NCI-H446 treated with DMSO at 0.1 percent for 48 hours (cell line): Measurements from ENCODE around the gene HOXA7.

Source experiments
- DNase-seq: peaks from one replicate; lab custom pipeline; 2025; lab: John Stamatoyannopoulos, UW

Gene HOXA7

GRCh38 chr7:27118580-27118979 lies 37.9 kb downstream of the HOXA7 start:
- DNase-seq, result no peak

DNA sequence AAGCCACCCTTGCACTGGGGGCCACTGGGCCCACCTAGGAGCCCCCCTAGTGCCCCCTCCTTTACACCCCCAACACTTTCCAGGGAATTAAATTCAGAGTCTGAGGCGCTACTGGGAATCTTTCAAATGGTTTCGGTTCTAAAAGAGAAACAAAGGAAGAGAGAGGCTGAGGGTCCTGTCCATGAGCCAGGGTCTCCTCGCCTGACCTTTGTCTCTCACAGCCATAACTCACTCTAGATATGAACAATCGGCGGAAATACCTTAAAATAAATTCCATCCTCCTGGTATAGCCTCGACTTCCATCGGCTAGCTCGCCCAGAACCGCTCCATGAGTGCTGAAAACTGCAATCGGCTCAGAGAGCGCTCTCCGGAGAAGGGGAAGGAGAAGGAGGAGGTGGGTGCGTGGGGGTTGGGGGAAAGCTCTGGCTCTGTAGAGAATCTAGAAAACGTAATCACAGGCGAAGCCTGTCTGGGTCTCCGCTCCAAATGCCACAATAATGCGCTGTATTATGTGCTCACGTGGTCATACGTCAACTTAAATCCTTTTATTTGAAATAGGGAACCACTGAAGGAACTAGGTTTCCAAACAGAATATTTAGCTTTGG lies 38.5 kb downstream of the HOXA7 start:
- no peak for DNase-seq

GRCh38 chr7:27116962-27117886 lies 39.3 kb downstream of the HOXA7 start:
- DNase-seq, result no peak

GRCh38 chr7:27116031-27116961 lies 40.2 kb downstream of the HOXA7 start:
- no peak for DNase-seq

DNA sequence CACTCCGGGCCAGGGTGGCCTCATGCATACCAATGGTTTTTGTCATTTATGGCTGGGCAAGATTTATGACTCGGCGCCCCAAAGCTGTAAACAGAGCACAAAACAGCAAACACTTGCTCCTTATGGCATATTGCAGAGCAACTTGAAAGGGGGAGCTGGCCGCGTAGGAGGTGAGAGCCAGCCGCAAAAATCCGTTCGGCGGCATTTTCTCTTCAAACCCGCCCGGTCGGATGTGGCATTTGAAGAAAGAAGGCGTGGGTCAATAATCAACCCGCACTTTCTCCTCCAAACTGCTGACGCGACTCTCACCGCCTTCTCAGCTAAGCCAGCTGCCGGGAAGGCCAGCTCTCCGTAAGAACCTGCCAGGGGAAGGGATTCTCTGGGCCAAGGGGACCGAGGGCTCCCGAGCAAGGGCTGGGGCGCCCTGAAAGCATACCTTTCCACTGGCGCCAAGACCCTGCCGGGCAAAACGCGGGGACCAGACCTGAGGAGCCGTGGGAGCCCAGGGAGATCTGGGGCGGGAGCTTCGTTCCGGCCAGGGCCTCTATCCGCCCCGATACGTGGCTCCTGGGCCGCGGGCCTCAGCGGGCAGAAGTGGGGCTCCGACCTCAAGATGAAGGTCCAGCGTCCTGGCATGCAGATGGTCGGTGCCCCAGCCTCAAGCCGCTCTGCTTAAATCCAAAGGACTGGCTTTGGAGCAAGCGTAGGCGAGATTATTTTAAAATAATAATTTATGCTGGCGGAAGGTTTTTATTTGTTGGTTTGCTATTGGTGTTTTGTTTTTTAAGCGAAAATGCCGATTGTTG lies 41.1 kb downstream of the HOXA7 start:
- DNase-seq, result no peak

GRCh38 chr7:27114881-27115220 lies 41.6 kb downstream of the HOXA7 start:
- no peak for DNase-seq

DNA sequence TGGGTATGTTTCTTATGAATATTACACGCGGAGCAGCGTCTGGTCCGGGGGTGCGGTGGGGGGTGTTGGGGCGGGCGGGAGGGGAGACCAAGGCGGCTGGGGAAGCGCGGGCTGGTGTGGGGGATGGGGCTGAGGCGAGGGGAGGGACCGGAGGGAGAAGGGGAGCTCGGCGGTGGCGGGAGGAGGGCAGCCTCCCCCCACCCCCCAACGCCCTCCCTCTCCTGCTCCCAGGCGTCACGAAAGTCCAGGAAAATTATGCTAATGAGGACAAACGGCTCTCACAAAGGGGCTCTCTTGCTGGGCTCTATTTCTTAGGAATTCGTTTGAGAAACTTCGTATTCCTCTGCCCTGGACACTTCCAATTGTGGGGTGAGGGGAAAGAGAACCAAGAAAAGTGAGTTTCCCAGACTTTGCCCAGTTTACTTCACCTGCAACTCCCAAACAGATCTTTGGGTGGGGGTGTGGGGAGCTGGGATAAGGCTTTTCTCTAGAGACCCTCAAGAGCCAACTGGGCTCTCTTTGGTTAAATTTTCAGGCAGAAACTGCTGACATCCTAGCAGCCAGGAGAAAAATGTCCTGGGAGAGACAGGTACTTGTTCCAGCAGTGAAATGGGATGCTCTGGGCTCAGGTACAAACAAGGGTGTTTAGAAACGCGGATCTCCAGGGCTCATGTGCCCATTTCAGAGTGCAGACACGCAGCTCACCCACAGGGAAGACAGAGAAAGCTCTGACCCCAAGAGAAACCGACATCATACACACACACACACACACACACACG lies 42.3 kb downstream of the HOXA7 start:
- no peak for DNase-seq

DNA sequence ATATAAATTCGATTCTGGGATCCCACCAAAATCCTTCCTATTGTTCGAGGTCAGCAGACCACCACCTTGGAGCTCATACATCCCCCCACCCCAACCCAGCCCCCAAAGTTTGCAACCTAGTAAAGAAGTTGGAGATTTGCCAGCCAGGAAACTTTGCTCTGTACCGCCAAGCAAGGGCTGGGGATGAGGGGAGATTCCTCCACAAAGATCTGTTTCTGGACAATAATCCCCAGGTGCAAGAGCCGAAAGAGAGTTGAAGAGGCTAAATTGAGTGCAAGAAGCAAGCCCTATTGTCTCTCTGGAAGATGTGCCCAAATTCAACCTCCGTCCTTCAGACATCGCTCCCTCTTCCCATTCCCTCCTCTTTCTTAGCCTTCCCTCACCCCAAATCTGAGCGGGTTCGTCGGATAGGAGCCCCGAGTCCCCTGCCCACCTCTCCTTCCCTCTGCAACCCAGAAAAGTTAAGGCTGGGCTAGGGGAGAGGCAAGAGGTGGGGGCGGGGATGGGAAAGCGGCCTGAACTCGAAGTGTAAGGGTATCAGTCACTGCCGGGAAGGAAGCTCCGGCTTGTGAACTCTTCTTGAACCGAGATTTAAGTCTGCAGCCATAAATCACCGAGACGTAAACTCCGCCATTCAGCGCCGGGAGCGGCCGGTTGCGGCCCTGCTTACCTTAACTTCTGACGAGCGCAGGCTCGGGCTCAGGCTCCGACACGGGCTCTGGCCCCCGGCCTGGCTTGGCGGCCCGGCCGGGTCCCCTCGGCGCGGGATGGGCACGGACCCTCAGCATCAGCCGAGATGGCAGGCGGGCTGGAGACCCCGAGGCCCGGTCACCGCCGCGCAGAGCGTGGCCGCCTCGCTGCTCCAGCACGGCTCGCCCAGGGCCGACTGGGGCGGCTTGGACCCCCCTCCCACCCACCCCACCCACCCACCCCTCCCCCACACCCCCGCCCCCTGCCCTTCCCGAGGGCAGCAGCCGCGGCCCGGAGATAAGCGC lies 43.2 kb downstream of the HOXA7 start:
- no peak for DNase-seq

- DNase-seq, result no peak
Observed at GRCh38 chr7:27112361-27112760, 44.1 kb downstream of the HOXA7 start.

DNA sequence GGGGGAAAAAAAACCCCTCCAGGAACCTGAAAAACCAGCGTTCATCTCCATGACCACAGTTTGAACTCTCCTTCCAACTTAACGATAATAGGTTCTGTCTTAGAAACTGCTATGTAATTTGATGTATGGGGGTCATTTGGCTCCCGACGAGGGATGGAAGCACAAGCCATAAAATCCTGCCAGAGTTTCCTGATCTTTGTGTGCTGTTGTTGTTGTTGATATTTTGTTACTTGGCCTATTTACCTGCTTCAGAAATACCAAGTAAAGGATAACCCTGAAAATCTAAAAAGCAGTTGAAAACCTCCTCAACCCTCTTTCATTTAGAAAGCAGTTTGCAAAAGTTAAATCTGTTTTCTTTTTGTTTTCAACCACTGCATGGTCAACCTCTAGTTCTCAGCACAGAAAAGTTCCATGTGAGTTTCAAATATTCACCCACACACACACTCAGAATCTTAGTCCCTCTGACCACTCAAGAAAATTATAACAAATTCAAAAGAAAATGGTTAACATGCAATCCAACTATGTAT lies 44.7 kb downstream of the HOXA7 start:
- DNase-seq, result no peak

GRCh38 chr7:27111042-27111750 lies 45.3 kb downstream of the HOXA7 start:
- DNase-seq, result no peak

DNA sequence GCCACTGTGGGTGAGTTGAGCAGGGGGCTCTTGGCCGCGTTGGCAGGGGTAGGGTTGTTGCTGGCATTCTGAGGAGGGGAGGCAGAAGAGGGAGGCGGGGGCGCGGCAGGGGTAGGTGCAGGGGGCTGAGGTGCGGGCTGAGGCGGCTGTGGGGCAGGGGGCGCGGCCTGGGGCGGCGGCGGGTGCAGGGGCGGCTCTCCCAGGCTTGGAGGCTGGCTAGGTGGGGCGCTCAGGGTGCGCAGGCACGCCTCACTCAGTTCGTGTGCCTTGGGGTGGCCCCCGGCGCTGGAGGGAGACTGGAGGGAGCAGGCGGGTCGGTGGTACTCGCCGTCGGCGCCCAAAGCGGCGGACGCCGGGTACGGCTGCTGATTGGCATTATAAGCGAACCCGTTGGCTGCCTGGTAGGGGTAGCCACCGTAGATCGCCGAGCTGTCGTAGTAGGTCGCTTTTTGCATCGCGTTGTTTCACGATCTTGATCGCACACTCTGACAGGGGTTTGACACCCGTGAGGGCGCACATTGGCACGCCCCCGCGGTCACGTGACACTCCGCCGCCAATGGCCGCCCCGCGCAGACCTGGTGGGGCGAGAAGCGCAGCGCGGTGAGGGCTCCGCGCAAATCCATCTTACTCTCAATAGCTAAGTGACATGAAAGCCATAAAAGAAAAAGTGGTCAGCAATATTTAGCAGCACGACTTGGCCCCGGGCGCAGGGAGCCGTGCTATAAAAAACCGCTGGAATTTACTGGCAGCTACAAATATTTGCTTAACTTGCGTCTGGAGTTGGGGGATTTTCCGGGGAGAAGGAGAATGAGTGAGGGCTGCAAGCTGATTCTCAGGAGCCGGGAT lies 46.1 kb downstream of the HOXA7 start:
- DNase-seq, result no peak

DNA sequence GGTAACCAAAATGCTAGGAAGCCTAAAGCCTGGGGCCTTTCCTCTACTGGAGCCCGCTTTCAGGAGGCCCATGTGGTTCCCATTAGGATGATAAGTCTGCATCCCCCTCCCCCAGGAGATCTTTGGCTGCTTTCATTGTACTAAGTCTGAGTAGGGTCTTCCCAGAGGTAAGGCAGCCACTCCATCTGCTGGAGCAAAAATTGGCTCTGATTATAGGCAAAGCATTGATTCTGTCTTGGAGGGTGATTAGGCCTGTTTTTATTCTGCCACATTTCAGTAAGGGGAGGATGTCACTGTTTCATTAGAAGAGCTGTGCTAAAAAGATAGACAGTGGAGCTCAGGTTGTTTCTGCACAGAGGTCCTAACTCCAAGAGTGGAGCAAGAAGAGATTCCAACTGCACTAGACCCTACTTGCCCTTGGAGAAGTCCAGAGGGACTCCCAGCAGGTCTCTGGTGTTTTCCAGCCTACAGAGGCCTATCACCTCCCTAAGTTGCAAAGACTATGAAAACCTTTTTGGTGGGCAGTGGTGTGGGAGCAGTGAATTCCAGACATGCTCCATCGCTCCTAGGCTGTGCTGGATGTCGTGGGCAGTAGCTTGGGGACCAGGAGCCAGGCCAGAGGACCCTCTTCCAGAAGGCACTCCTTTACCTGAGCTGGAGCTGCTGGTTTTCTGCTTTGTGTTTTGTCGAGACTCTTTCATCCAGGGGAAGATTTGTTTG lies 46.8 kb downstream of the HOXA7 start:
- no peak for DNase-seq

DNA sequence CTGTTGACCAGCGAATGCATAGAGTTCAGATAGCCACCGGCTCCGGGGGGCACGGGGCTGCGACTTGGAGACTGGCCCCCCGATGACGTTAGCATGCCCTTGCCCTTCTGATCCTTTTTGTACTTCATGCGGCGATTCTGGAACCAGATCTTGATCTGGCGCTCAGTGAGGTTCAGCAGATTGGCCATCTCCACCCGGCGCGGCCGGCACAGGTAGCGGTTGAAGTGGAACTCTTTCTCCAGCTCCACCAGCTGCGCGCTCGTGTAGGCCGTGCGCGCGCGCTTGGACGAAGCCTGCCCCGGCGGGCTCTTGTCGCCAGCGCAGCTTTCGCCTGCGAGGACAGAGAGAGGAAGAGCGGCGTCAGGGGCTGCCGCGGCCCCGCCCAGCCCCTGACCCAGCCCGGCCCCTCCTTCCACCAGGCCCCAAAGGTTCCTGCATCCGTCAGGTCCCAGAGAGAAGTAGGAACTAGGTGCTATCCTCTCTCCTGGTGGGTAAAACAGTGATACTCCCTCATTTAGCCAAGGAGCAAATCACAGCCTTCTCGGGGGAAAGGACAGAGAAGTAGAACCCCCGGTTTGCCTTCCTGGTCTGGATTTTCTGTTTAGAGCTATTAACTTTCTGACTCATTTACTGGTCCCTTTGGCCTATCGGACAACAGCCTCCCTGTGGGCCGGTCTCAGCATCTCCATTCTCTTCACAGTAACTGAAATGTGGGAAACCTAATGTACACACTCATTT lies 47.9 kb downstream of the HOXA7 start:
- no peak for DNase-seq

GRCh38 chr7:27107391-27108381 lies 48.8 kb downstream of the HOXA7 start:
- DNase-seq, result no peak
